HEK293 (cell line): ENCODE measurements around the gene KCNK17.
A peak's percentile ranks its signal among the peaks of the same experiment; 100 is the strongest.

Experiments
- GLIS1 ChIP-seq: fragments of 450-650 bp; formaldehyde crosslinking; IDR thresholded peaks from 2 replicates; pipeline ENCODE4 v1.5.1; 2016; ENCODE audit warnings: missing biosample characterization, missing genetic modification characterization
- PRDM10 ChIP-seq: fragments of 450-650 bp; formaldehyde crosslinking; IDR thresholded peaks from 2 replicates; pipeline ENCODE4 v1.5.1; 2016; ENCODE audit warnings: missing biosample characterization, missing genetic modification characterization
- SP2 ChIP-seq: fragments of 450-650 bp; formaldehyde crosslinking; IDR thresholded peaks from 2 replicates; pipeline ENCODE4 v1.5.1; 2016; ENCODE audit warnings: missing biosample characterization, missing genetic modification characterization
- SP3 ChIP-seq: fragments of 450-650 bp; formaldehyde crosslinking; IDR thresholded peaks from 2 replicates; pipeline ENCODE4 v1.5.1; 2016; ENCODE audit warnings: missing biosample characterization, missing genetic modification characterization
- TRIM28 ChIP-seq: IDR thresholded peaks from 2 replicates; pipeline ENCODE4 v1.6.1; 2011; ENCODE audit warnings: low read length, control low read depth, borderline replicate concordance
- WT1 ChIP-seq: fragments of 450-650 bp; formaldehyde crosslinking; IDR thresholded peaks from 2 replicates; pipeline ENCODE4 v1.5.1; 2016; ENCODE audit warnings: missing biosample characterization, missing genetic modification characterization
- ZBTB1 ChIP-seq: fragments of 450-650 bp; formaldehyde crosslinking; IDR thresholded peaks from 2 replicates; pipeline ENCODE4 v1.5.1; 2016; ENCODE audit warnings: missing biosample characterization, missing genetic modification characterization
- ZFHX2 ChIP-seq: fragments of 450-650 bp; formaldehyde crosslinking; conservative IDR thresholded peaks from 2 replicates; pipeline ENCODE4 v1.5.1; 2016; ENCODE audit warnings: missing biosample characterization, missing genetic modification characterization
- ZFP37 ChIP-seq: fragments of 450-650 bp; formaldehyde crosslinking; IDR thresholded peaks from 2 replicates; pipeline ENCODE4 v1.5.1; 2016; ENCODE audit warnings: missing biosample characterization, missing genetic modification characterization
- ZNF114 ChIP-seq: fragments of 450-650 bp; formaldehyde crosslinking; IDR thresholded peaks from 2 replicates; pipeline ENCODE4 v1.5.0; 2017; ENCODE audit warnings: missing biosample characterization, missing genetic modification characterization
- ZNF138 ChIP-seq: fragments of 450-650 bp; formaldehyde crosslinking; IDR thresholded peaks from 2 replicates; pipeline ENCODE4 v1.5.1; 2016; ENCODE audit warnings: missing biosample characterization, missing genetic modification characterization, borderline replicate concordance
- ZNF140 ChIP-seq: fragments of 450-650 bp; formaldehyde crosslinking; IDR thresholded peaks from 2 replicates; pipeline ENCODE4 v1.5.1; 2016; ENCODE audit warnings: missing biosample characterization, missing genetic modification characterization
- ZNF16 ChIP-seq: fragments of 450-650 bp; formaldehyde crosslinking; IDR thresholded peaks from 2 replicates; pipeline ENCODE4 v1.5.1; 2016; ENCODE audit warnings: low read depth, missing biosample characterization, missing genetic modification characterization
- ZNF169 ChIP-seq: fragments of 450-650 bp; formaldehyde crosslinking; IDR thresholded peaks from 2 replicates; pipeline ENCODE4 v1.5.1; 2016; ENCODE audit warnings: missing biosample characterization, missing genetic modification characterization
- ZNF221 ChIP-seq: fragments of 450-650 bp; formaldehyde crosslinking; IDR thresholded peaks from 2 replicates; pipeline ENCODE4 v1.5.1; 2017; ENCODE audit warnings: missing biosample characterization, missing genetic modification characterization, borderline replicate concordance
- ZNF223 ChIP-seq: fragments of 450-650 bp; formaldehyde crosslinking; IDR thresholded peaks from 2 replicates; pipeline ENCODE4 v1.5.1; 2016; ENCODE audit warnings: missing biosample characterization, missing genetic modification characterization
- ZNF341 ChIP-seq: fragments of 450-650 bp; formaldehyde crosslinking; IDR thresholded peaks from 2 replicates; pipeline ENCODE4; 2016; ENCODE audit warnings: low read depth, missing biosample characterization, missing genetic modification characterization
- ZNF354C ChIP-seq: fragments of 450-650 bp; formaldehyde crosslinking; IDR thresholded peaks from 2 replicates; pipeline ENCODE4 v1.5.1; 2016; ENCODE audit warnings: missing biosample characterization, missing genetic modification characterization, low read depth, borderline replicate concordance
- ZNF391 ChIP-seq: fragments of 450-650 bp; formaldehyde crosslinking; IDR thresholded peaks from 2 replicates; pipeline ENCODE4 v1.5.1; 2016; ENCODE audit warnings: low read depth, missing biosample characterization, missing genetic modification characterization, borderline replicate concordance
- ZNF423 ChIP-seq: fragments of 450-650 bp; formaldehyde crosslinking; IDR thresholded peaks from 2 replicates; pipeline ENCODE4 v1.5.1; 2016; ENCODE audit warnings: missing biosample characterization, missing genetic modification characterization
- ZNF433 ChIP-seq: fragments of 450-650 bp; formaldehyde crosslinking; IDR thresholded peaks from 2 replicates; pipeline ENCODE4 v1.5.1; 2016; ENCODE audit warnings: missing biosample characterization, missing genetic modification characterization, low read depth
- ZNF530 ChIP-seq: fragments of 450-650 bp; formaldehyde crosslinking; IDR thresholded peaks from 2 replicates; pipeline ENCODE4 v1.5.1; 2016; ENCODE audit warnings: low read depth, missing biosample characterization, missing genetic modification characterization
- ZNF629 ChIP-seq: fragments of 450-650 bp; formaldehyde crosslinking; IDR thresholded peaks from 2 replicates; pipeline ENCODE4 v1.5.1; 2017; ENCODE audit warnings: missing biosample characterization, missing genetic modification characterization
- ZNF670 ChIP-seq: fragments of 450-650 bp; formaldehyde crosslinking; IDR thresholded peaks from 2 replicates; pipeline ENCODE4 v1.5.1; 2016; ENCODE audit warnings: missing biosample characterization, missing genetic modification characterization, low read depth
- ZNF785 ChIP-seq: fragments of 450-650 bp; formaldehyde crosslinking; IDR thresholded peaks from 2 replicates; pipeline ENCODE4 v1.5.1; 2016; ENCODE audit warnings: missing biosample characterization, missing genetic modification characterization
- ZNF792 ChIP-seq: fragments of 450-650 bp; formaldehyde crosslinking; IDR thresholded peaks from 2 replicates; pipeline ENCODE4 v1.5.1; 2016; ENCODE audit warnings: missing biosample characterization, missing genetic modification characterization
- ZNF830 ChIP-seq: fragments of 450-650 bp; IDR thresholded peaks from 2 replicates; pipeline ENCODE4 v1.5.0; 2018; ENCODE audit warnings: missing biosample characterization, missing genetic modification characterization, low read depth, mild to moderate bottlenecking, moderate library complexity
- ZSCAN4 ChIP-seq: fragments of 450-650 bp; formaldehyde crosslinking; IDR thresholded peaks from 2 replicates; pipeline ENCODE4 v1.5.1; 2017; ENCODE audit warnings: missing biosample characterization, missing genetic modification characterization
- TF ChIP-seq, protein P1 (sequence below): fragments of 450-650 bp; formaldehyde crosslinking; IDR thresholded peaks from 2 replicates; pipeline ENCODE4 v1.5.1; 2016; ENCODE audit warnings: missing biosample characterization, missing genetic modification characterization, low read depth
- TF ChIP-seq, protein P2 (sequence below): fragments of 450-650 bp; formaldehyde crosslinking; IDR thresholded peaks from 2 replicates; pipeline ENCODE4; 2016; ENCODE audit warnings: missing biosample characterization, missing genetic modification characterization

Gene KCNK17

GRCh38 chr6:39302669-39303424, 11.4 kb downstream of the KCNK17 start (continued):
- TF ChIP-seq PRDM10 (tag by site-specific recombination) (no peak), ZNF423 (tag by site-specific recombination) (no peak), ZSCAN4 (tag by site-specific recombination) (no peak), ZNF785 (tag by site-specific recombination) (no peak), ZBTB1 (tag by site-specific recombination) (no peak), ZNF16 (tag by site-specific recombination) (no peak), ZNF138 (tag by site-specific recombination) (no peak), ZNF433 (tag by site-specific recombination) (no peak), ZNF223 (tag by site-specific recombination) (no peak), ZNF830 (tag by site-specific recombination) (no peak), ZNF140 (tag by site-specific recombination) (no peak), ZNF114 (tag by site-specific recombination) (no peak), ZNF792 (tag by site-specific recombination) (no peak), ZNF354C (tag by site-specific recombination) (no peak), TRIM28 (no peak), ZFP37 (tag by site-specific recombination) (no peak), ZNF341 (no peak), SP3 (0 out of 2 replicates have a peak, but pooled peaks have one; percentile 31), ZNF530 (tag by site-specific recombination) (no peak), ZNF169 (no peak), ZNF391 (tag by site-specific recombination) (no peak), ZNF670 (no peak), WT1 (tag by site-specific recombination) (no peak), ZFHX2 (tag by site-specific recombination) (no peak), ZNF221 (tag by site-specific recombination) (no peak), GLIS1 (no peak), SP2 (peak; percentile 23; the same call in 1 of the 2 replicates), ZNF629 (no peak)
- TF ChIP-seq, protein P1, sequence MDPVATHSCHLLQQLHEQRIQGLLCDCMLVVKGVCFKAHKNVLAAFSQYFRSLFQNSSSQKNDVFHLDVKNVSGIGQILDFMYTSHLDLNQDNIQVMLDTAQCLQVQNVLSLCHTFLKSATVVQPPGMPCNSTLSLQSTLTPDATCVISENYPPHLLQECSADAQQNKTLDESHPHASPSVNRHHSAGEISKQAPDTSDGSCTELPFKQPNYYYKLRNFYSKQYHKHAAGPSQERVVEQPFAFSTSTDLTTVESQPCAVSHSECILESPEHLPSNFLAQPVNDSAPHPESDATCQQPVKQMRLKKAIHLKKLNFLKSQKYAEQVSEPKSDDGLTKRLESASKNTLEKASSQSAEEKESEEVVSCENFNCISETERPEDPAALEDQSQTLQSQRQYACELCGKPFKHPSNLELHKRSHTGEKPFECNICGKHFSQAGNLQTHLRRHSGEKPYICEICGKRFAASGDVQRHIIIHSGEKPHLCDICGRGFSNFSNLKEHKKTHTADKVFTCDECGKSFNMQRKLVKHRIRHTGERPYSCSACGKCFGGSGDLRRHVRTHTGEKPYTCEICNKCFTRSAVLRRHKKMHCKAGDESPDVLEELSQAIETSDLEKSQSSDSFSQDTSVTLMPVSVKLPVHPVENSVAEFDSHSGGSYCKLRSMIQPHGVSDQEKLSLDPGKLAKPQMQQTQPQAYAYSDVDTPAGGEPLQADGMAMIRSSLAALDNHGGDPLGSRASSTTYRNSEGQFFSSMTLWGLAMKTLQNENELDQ (tag by site-specific recombination), result no peak
- TF ChIP-seq, protein P2, sequence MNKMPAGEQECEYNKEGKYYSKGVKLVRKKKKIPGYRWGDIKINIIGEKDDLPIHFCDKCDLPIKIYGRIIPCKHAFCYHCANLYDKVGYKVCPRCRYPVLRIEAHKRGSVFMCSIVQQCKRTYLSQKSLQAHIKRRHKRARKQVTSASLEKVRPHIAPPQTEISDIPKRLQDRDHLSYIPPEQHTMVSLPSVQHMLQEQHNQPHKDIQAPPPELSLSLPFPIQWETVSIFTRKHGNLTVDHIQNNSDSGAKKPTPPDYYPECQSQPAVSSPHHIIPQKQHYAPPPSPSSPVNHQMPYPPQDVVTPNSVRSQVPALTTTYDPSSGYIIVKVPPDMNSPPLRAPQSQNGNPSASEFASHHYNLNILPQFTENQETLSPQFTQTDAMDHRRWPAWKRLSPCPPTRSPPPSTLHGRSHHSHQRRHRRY (tag by site-specific recombination), result no peak
